NCI-H82 (cell line): ENCODE results near the gene GPR15LG.

Experiments used
- DNase-seq: peaks from one replicate; lab custom pipeline; 2025; lab: John Stamatoyannopoulos, UW

GPR15LG gene

DNA sequence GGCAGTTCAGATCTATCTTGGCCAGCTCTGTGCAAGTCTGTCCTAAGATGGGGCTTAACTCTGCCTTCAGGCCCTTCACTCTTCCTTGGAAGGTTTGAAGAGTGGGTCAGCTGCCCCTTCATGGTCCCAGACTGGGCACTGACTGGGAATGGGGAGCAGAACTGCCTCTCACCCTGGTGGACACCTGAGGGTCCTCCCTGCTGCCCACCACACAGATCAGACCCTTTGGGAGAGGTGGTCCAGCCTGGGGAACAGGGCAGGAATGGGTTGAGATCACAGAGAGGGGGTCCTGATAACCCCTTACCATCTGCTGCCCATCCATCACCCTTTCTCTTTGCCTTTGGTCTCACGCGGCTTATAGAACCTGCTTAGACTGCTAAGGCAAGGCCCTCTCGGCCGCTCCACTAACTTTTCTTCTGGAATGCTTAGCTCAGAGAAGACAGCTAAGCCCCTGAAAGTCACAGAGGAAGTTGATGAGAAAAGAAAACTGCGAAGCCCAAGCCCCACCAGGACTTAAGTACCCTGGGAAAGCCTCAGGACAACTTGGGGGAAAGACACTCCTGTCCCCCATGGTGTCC, 20.3 kb downstream of the GPR15LG start:
- DNase-seq: no peak

DNA sequence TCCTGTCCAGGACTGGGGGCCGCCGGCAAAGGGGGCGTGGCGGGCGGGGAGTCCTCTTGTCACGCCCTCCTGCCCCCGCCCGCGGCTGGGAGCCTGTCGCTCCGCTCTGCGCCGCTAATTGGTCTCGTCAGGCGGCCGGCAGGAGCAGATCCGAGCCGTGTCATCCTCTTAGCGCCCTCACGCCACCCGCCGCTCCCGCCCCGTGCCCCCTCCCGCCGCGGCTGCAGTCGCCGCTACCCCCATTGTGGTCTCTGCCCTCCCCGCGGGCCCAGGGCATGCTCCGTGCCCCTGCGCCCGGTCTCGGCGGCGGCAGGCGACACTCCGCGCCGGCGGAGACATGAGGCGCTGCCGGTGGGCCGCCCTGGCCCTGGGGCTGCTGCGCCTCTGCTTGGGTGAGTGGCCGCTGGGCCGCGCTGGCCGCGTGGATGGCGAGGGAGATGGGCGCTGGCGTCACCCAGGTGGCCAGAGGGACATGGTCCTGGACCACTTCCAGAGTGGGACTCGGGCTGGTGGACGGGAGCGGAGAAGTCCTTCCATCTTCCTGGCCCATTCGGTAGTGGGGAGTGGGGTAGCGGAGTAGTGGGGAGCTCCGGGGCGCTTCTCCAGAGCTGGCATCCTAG, 20.9 kb downstream of the GPR15LG start, which contains the start of gene CDHR1:
CDHR1 (plus strand) TSS at position 114 of the 620 bp plus-strand sequence; CDS start at position 338, 224 bp downstream.
- DNase-seq: peak; percentile 89

DNA sequence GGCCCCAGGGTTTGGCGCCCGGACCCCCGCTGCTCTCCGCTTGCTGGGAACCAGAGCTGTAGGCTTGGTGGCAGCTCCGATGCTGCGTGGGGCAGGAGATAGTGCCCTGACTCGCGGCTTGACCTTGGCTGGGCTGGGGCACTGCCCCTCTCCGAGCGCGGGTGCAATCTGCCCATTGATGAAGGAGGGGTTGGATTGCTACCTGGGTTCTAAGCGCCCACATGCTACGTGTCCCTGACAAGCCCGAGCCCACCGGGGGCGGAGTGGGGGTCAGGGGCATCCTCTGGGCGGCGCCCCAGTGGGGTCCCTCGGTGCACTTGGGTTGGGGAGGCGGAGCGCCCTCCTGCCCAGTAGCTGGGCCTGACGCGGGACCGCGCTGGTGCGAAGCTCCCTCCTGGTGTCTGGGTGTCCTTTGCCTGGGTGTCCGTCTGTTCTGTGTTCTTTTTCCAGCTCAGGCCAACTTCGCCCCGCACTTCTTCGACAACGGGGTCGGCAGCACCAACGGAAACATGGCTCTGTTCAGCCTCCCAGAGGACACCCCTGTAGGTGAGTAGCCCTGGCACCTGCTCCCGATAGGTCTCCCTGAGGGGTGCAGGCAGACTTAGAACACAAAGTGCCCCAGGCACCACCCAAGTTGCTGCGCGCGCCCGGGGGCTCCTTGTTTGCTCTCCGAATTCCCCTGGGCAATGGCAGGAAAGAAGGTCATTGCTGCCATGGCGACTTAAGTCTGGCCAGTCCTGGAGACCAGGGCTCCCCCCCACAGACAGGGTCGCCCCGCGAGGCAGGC, 21.6 kb downstream of the GPR15LG start:
- no peak for DNase-seq

DNA sequence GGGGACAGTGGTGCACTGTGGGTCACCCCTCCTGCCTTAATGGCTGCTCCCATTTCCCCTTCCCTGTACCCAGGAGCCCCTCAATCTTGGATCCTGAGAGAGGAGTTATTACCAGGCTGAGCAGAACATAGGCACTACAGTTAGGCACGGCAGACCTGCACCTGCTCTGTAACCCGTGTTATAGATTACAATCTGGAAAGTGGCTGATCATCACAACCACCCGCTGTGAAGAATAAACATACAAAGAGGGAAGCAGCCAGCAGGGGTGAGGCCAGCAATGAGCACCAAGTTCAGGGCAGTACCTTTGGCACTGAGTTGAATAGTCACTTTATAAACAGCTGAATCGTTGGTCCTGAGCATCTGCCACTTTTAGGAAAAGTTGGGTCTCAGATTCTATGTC, 22.5 kb downstream of the GPR15LG start:
- peak; percentile 13 for DNase-seq

DNA sequence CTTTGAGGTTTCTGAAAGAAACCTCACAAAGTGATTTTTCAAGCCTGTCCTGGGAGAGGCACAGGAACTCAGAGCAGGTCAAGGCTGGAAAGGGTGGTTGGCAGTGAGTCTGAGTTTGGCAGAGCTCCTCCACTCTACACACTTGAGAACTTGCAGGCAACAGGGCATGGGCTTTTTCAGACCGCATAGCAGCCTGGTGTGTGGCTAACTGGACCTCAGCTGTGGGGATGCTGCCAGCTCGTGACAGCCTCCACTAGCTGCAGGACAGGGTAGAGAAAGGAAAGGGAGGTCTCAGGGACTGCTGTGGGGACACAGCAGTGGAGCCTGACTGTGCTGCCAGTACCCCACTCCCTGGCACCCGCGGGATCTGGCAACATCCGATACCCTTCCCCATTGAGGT, 23.3 kb downstream of the GPR15LG start:
- DNase-seq: no peak

DNA sequence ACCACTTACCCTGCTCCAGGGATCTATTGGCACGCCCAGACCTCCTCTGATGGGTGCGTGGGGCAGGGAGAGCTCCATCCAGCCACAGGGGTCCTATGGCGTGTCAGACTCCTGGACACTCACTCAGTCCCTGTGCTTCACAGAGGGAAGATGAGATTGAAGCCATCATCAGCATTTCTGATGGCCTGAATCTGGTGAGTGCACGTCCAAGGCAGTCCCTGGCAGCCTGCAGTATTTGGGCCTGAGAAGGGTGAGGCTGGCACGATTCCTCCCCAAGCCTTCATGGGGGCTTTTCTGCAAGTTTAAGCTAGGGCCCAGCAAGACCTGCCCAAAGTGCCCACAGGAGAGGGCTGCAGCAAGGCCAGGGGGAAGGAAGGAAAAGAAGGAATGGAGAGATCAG, 24.0 kb downstream of the GPR15LG start:
- no peak for DNase-seq

DNA sequence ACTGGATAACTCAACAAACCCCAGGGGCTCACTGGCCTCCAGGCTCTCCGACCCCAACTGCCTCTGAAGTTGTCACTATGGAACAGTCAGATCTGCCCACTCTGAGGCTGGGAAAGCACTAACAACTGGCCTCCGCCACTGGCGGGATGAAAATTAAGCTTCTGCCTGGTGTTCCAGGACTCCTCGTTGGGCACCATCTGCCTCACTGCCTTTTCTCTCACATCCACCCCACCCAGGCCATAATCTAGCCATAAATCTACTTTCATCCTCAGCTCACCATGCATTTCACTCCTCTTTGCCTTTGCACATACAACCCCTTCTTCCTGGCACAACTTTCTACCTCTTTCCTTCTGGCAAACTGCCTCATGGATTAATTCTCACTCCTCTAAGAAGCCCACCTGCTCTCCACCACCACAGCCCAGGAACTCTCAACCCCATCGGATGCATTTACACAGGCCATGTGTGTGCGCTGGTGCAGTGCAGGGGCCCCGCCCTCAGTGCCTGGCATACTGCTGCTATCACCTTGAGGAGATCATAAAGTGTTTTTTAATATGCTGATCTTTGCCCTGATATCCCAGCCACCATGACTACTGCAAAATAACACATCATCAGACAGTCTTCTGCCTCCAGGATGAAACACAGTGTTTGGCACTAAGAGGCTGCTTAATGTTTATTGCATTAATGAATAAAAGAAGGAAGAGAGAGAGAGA, 24.8 kb downstream of the GPR15LG start:
- DNase-seq: peak; percentile 63

DNA sequence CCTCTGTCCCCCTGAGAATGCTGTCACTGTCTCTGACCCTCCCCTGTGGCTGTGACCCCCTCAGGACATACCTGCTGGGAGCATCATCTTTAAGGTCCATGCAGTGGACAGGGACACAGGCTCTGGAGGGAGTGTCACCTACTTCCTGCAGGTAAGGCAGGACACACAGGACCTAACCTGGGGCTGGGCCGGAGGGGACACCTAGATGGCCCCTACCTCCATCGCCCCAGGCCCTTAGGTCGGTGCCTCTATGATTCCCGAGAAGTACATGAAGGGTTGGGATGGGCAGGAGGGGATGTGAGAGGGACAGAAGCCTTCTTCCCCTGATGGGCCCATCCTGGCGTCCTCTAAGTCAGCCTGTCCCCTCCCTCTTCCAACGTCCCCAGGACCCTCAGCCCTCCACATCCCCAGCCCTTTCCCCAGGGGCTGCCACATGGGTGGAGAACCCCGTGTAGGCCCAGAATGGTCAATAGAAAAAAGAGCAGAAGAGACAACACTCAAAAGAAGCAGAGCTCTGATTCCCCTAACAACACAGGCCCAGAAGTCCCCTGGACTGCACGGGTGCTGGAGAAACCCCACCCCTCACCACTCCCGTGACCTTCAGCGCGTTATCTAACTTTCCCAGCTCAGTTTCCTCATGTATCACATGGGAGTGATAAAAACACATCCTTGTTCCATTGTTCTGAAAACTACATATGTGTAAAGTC, 27.1 kb downstream of the GPR15LG start:
- DNase-seq: no peak

DNA sequence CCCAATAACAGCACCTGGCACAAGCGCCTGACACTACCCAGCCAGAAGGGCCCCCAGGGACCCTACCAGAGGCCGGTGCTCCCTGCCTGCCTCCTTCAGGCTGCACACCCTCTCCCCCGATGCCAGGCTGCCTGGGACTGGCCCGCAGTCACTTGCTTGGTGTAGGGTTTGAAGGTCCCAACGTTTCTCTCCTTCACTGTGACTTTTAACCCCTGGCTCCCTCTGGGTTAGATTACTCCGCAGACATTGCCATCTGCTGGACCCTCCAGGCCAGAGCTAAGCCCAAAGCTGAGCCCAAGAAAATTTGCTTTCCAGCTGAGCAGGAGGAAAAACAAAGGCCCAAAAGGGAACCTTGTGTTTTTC, 27.6 kb downstream of the GPR15LG start:
- peak; percentile 7 for DNase-seq

DNA sequence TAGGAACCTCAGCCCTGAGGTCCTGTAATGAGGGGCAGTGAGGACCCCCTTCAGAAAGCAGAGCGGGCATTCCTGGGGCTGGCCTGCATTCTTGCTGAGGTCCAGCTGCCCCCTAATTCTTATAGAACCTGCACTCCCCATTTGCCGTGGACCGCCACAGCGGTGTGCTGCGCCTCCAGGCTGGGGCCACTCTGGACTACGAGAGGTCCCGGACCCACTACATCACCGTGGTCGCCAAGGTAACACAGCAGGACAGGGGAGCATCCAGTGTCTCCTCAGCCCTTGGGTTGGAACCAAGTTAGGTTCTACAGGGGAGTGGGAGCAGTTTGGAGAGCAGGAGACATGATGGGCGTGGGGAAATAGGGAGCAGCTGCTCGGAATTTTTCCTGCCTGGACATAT, 28.1 kb downstream of the GPR15LG start:
- no peak for DNase-seq

DNA sequence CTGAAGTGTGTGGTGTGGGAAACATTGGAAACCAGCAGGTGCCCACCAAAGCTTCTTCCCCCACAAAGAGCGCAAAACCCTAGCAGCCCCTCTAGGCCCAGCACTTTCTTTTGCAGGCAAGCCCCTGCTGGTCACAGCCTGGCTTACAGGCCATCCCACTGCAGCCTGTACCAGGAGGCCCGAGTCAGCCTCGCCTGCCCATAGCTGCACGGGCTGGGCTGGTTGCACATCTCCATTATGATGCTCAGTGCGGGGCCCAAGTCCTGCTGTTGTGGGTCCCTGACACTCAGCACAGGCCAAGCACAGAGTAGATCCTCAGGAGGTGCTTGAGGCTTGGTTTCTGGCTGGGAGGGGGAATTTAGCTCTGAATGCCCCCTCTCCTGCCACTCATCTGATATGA, 28.7 kb downstream of the GPR15LG start:
- DNase-seq: no peak

DNA sequence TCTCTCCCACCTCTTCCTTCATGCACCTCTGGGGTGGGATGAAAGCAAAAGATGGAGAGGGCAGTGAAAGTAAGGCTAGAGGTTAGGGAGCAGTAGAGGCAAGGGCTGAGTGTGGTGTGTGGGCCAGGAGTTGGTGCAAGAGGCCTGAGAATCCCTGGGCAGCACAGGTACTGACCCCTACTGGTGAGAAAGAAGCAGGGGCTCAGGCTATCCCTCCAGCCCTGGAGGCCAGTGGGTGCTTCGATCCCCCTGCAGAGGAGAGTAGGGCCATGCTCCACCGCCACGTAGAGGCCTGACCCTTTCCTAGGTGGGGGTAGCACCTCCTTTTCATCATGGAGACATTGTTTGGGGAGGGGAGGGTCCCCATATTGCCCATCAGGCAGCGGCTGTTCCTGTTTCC, 30.5 kb downstream of the GPR15LG start:
- peak; percentile 56 for DNase-seq

DNA sequence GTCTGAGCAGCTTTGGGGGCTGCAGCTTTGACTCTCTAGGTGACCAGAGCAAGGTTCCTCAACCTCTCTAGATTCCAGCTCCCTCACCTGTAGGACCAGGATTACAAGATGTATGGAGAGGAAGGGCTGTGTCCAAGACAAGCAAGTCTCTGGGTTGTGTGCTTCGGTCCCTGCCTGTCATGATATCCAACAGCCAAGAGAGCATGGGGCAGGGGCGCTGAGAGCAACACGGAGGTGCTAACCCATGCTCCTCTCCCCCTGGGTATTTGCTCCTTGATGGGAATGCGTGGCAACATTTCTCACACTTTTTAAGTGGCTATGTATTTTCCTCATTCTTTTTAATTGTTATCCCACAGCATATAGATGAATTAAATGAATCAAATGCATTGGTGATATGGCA, 31.0 kb downstream of the GPR15LG start:
- no peak for DNase-seq

DNA sequence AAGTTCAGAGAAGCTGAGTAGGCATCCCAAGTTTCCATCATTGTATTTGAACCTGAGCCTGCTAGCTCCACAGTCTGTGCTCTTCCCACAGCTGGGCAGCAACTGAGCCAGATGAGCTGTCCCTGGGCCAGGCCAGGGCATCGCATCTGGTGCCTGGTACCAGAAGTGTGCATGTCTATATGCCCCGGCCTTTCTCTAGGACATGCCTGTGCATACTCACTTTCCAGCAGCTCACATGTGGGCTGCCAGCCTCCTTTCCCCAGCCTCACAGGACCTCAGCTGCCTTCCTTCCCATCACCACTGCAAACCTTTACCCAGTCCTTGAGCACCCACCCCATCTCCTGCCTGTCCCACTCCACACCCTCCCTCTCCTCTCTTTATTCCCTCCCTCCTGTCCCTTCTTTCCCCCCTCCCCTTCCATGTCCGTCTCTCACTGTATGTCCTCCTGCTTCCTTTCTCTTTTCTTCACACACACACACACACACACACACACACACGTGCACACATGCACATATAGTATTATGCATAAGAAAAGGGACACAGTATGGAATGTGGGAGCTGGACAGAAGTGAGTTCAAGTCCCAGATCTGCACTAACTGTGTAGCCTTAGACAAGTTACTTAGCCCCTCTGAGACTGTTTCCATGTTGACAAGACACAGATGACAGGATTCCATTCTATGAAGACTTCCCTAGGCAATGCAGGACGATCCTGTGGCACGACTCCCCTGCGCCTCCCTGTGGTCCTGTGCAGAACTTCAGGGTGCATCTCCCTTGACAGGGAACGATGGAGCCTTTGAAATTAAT, 31.6 kb downstream of the GPR15LG start:
- DNase-seq: peak; percentile 78

DNA sequence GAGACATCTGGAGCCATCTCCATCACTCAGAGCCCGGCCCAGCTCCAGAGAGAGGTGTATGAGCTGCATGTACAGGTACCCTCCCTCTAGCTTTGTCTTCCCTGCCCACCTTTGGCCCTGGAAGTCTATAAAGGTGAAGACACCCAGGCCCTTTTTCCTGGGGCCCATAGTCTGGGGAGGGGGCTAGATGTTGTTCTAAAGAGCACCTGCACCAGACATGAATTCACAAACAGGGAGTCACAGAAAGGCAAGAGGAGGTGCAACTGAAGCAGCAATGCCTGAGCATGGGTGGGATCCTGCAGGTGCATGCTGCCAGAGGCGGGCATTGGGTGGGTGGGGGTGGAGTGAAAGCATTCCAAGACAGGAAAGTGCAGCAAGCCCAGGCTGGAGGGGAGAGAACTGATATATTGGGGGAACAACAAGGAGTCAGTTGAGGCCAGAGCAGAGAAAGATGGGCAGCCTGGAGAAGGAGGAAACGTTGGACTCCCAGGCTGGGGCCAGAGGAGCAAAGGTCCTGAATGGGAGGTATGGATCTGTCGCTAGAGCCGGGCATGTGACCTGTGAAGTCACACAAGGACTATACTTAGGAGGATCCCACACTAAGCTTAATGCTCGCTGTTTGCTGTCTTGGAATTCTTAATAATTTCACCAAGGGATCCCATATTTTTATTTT, 32.4 kb downstream of the GPR15LG start:
- no peak for DNase-seq

DNA sequence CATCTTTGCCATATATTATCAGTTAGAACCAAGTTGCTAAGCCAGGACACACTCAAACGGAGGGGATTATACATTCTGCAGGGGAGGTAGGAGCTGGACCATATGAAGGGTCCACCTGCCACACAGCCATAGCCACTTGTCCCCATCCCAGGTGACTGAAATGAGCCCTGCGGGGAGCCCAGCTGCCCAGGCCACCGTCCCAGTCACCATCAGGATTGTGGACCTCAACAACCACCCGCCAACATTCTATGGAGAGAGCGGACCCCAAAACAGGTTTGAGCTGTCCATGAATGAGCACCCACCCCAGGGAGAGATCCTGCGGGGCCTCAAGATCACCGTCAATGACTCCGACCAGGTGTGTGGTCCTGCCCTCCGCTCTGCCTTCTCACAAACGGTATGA, 34.4 kb downstream of the GPR15LG start:
- DNase-seq: no peak

DNA sequence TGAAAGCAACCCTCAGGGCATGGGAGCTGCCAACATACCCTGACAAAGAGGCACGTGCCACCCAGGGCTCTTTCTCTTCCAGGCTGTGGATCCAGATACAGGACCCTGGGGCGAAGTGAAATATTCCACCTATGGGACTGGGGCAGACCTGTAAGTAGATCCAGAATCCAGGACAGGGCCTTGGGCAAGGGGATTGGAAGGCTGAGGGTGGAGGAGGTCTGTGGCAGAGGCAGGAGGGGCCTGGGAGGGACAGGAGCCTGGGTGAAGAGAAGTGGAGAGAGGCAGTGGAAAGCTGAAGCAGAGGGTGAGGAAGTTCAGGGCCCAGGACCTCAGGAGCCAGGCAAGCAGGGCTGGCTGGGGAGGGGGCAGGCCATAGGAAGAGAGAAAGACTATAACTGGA, 38.0 kb downstream of the GPR15LG start:
- DNase-seq: no peak

DNA sequence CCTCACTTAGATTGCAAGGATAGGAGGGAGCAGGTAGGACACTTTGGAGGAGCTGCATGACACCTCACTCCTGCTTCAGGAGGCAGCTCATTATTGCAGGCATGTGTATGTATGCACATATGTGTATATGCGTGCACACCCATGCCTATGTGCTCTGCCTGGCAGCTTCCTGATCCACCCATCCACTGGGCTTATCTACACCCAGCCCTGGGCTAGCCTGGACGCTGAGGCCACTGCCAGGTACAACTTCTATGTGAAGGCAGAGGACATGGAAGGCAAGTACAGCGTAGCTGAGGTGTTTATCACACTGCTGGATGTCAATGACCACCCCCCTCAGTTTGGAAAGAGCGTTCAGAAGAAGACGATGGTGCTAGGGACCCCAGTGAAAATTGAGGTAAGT, 38.4 kb downstream of the GPR15LG start:
- DNase-seq: no peak

DNA sequence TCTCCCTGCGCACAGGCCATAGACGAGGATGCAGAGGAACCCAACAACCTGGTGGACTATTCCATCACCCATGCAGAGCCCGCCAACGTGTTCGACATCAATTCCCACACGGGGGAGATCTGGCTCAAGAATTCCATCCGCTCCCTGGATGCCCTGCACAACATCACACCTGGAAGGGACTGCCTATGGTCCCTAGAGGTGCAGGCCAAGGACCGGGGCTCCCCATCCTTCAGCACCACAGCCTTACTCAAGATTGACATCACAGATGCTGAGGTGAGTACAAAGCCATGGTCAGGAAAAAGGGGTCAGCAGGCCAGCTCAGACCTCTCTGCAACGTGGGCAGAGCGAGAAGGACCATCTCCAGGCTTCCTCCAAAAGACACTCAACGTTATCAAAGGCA, 39.5 kb downstream of the GPR15LG start:
- no peak for DNase-seq

DNA sequence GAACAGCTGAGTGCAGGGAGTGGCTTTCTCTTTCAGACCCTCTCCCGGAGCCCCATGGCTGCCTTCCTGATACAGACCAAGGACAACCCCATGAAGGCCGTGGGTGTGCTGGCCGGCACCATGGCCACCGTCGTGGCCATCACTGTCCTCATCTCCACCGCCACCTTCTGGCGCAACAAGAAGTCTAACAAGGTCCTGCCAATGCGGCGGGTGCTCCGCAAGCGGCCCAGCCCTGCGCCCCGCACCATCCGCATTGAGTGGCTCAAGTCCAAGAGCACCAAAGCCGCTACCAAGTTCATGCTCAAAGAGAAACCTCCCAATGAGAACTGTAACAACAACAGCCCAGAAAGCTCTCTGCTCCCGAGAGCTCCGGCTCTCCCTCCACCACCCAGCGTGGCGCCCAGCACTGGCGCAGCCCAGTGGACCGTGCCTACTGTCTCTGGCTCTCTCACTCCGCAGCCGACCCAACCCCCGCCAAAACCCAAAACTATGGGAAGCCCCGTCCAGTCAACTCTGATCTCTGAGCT, 40.5 kb downstream of the GPR15LG start:
- DNase-seq: no peak
